Activated CD4-positive, alpha-beta T cell treated with anti-CD3 and anti-CD28 coated beads, Interleukin-2, amount 50 U/mL, for 16 hours (primary cell): ENCODE measurements around the gene COX4I2.

Experiments
- DNase-seq: peaks from one replicate; pipeline ENCODE4 v3.0.0-alpha.2; 2020

The COX4I2 gene

GRCh38 chr20:31678389-31679356 is 41.0 kb downstream of the COX4I2 start:
- DNase-seq, result no peak

DNA sequence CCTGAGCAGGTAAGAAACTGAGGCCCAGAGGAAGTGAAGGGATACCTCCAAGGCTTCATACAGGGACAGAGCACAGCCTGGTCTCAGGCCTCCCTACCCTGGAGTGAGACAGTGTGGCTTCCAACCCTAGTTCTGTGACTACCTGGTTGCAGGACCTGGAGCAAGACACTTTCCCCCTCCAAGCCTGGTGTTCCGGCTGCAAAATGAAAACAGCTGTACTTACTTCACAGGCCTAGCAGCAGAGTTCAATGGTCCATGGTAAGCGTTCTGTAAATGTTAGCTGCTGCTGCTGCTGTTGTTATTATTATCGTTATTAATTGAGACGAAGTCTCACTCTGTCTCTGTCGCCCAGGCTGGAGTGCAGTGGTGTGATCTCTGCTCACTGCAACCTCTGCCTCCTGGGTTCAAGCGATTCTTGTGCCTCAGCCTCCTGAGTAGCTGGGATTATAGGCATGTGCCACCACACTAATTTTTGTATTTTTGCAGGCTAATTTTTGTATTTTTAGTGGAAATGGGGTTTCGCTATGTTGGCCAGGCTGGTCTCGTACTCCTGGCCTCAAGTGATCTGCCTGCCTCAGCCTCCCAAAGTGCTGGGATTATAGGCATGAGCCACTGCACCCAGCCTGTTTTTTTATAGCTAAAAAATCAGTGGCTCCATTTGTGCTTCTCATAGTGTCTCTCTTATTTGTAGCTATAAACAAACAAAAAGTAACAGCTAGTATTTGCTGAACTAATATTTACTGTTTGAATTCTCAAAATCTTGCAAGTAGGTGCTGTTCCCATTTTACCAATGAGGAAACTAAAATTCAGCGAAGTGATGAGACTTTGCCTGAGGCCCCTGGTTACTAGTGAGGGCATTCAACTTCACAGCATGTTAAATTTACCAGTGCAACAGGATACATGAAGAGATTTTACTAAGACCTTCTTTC is 41.9 kb downstream of the COX4I2 start:
- no peak for DNase-seq

GRCh38 chr20:31680286-31681127 is 42.8 kb downstream of the COX4I2 start:
- DNase-seq, result no peak

GRCh38 chr20:31681128-31681727 is 43.5 kb downstream of the COX4I2 start:
- no peak for DNase-seq

DNA sequence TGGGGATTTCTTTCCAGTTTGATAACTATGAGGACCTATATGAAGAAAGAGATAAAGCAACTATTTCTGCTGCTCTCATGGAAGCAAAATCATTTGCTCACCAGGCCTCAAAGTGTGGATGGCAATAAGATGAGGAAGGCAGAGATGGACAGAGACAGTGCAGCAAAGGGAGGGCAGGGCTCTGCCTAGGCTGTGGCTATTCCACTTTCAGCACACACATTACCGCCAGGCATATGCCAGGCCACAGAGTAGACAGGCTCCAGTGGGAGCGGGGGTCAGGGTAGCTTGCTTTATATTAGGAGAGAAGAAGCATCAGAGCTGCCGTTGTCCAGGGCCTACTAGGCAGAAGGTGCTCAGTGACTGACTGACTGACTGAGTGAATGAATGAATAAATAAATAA is 44.1 kb downstream of the COX4I2 start:
- DNase-seq, result no peak

DNA sequence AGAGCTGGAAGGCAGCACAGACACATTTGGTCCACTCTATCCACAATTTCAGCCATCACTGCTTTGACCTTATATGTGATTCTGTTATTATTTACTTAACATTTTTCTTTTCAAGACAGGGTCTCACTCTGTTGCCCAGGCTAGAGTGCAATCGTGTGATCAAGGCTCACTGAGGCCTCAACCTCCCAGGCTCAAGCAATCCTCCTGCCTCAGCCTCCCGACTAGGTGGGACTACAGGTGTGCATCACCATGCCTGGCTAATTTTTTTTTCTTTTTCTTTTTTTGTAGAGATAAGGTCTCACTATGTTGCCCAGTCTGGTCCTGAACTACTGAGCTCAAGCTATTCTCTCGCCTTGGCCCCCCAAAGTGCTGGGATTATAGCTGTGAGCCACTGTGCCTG is 44.6 kb downstream of the COX4I2 start:
- DNase-seq, result no peak

GRCh38 chr20:31682927-31683326 is 45.2 kb downstream of the COX4I2 start:
- no peak for DNase-seq

- no peak for DNase-seq
Measured at GRCh38 chr20:31684153-31685015, 46.7 kb downstream of the COX4I2 start.

- no peak for DNase-seq
Measured at GRCh38 chr20:31685853-31686643, 48.3 kb downstream of the COX4I2 start.

- DNase-seq, result no peak
Measured at GRCh38 chr20:31687777-31688176, 50.1 kb downstream of the COX4I2 start.

DNA sequence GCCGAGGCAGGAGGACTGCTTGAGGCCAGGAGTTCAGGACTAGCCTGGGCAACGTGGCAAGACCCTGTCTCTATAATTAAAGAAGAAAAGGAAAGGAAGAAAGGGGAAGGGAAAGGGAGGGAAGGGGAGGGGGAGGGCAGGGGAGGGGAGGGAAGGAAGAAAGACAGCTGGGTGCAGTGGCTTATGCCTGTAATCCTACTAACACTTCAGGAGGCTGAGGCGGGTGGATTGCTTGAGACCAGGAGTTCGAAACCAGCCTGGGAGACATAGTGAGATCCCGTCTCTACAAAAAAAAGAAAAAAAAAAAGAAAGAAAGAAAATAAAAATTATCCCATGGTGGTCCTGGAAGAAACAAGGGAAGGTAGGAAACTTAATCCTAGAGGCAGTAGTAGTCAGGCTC is 51.4 kb downstream of the COX4I2 start:
- no peak for DNase-seq

GRCh38 chr20:31690124-31690666 is 52.5 kb downstream of the COX4I2 start:
- no peak for DNase-seq

DNA sequence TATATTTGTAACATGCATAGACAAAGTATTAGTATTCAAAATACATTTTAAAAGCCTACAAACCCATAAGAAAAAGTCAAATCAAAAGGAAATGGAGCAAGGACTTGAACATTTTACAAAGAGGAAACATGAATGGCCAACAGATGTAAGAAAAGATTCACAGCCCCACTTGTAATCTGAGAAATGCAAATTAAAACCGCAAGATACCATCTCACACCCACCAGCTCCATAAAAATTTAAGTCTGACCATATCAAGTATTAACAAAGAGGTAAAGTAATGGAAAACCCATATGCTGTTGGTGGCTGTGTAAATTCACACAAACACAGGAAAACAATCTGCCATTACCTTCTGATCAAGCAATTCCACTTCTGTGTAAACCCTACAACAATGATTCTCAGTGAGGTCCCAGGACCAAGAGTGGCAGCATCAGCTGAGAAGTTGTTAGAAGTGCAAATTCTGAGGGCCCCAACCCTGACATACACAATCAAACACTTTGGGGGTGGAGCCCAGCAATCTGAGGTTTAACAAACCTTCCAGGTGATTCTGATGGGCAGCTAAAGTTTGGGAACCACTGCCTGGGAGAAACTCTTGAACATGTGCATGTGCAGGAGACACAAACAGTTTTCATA is 54.0 kb downstream of the COX4I2 start:
- DNase-seq, result no peak

DNA sequence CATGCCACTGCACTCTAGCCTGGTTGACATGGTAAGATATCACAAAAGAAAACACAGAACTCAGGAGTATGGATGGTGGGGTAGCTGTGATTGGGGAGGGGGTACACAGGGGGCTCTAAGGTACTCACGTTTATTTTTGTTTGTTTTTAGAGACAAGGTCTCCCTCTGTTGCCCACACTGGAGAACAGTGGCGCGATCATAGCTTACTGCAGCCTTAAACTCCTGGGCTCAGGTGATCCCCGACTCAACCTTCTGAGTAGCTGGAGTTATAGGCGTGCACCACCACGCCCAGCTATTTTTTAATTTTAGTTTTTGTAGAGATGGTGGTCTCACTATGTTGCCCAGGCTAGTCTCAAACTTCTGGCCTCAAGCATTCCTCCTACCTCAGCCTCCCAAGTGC is 55.7 kb downstream of the COX4I2 start:
- DNase-seq, result no peak

DNA sequence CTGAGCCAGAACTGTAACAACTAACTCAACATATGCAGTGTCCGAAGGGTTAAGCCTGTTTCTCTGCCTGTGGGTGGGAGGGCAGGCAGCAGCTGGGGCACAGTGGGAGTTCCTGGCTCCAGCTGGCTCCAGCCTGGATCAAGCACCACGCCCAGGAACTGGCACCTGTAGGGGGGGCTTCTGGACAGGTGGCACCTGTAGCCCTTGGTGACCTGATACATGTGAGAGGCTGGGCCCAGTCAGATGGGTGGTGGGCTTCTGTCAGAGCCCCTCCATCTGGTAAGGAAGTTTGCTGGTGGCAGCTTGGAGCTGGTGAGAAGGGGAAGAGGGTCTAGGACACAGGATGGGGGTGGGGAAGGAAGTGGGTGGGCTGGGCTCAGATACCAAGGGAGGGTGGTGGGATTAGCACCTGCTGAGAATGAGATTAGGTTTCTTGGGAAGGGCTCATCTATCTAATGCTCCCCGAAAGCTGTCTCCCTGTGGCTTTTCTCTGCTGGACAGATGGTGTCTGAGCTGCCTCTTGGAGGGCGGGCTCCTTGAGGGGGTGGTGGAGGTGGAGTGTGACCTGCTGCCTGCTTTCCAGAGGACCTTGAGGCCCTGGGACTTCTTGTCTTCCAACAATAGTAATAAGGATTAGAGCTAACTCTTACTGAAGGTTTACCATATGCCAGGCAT is 56.4 kb downstream of the COX4I2 start:
- no peak for DNase-seq
